ENCODE data around the gene CREG2.

DNA sequence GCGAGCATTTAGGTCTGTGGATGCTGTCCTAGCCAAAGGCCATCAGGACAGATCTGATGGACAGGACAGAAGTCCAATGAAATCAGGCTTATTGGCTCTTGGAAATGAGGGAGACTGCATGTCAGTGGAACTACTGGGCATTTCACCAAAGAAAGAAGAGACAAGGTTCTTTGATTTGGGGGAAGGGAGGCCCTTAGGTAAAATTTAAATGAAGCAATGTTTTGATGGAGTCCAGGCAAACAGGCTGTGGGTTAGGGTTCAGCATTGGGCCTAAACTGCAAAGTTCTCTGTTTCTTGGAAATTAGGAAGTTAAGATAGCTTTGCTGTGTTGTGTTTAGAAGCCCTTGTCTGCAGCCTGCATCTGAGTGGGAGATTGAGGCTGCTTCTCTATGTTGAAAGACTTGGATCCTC is 47.2 kb downstream of the CREG2 start:
- no peak for TF ChIP-seq POLR2A (IDR thresholded peaks at IDR 0.05)
- TF ChIP-seq, protein P1, sequence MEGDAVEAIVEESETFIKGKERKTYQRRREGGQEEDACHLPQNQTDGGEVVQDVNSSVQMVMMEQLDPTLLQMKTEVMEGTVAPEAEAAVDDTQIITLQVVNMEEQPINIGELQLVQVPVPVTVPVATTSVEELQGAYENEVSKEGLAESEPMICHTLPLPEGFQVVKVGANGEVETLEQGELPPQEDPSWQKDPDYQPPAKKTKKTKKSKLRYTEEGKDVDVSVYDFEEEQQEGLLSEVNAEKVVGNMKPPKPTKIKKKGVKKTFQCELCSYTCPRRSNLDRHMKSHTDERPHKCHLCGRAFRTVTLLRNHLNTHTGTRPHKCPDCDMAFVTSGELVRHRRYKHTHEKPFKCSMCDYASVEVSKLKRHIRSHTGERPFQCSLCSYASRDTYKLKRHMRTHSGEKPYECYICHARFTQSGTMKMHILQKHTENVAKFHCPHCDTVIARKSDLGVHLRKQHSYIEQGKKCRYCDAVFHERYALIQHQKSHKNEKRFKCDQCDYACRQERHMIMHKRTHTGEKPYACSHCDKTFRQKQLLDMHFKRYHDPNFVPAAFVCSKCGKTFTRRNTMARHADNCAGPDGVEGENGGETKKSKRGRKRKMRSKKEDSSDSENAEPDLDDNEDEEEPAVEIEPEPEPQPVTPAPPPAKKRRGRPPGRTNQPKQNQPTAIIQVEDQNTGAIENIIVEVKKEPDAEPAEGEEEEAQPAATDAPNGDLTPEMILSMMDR (IDR thresholded peaks at IDR 0.05 in 8 of 11, conservative IDR thresholded peaks at IDR 0.05 in 3 of 11), result no peak
- TF ChIP-seq POLR2AphosphoS5 (IDR thresholded peaks at IDR 0.05), result peak in 1 of 3 donors; percentile 15

Measured in spleen (tissue), 7 donors.